ENCODE measurements around the gene REEP5.

REEP5 gene

GRCh38 chr5:112933105-112933504 lies 11.1 kb upstream of the REEP5 start:
- no peak overlapping the region for H3K27ac ChIP-seq (ENCODE audit: low read depth, low read length, severe bottlenecking)
- peaks cover 4% of the 10 kb centered on the region for H3K4me1 ChIP-seq (ENCODE audit: control insufficient read depth, insufficient read depth, low read length, poor library complexity, severe bottlenecking)
- no peaks in the 10 kb centered on the region for H3K36me3 ChIP-seq (ENCODE audit: control insufficient read depth, insufficient read depth, low read length)
- no peak overlapping the region for H3K4me3 ChIP-seq (ENCODE audit: extremely low read depth, insufficient read depth, low read length, poor library complexity, severe bottlenecking)
- no CpG with 5 or more reads among the region's 1 CpG for WGBS, 2 experiments (ENCODE audit: insufficient coverage in 2 of 2)
- no peaks in the 10 kb centered on the region for H3K9me3 ChIP-seq (ENCODE audit: control insufficient read depth, low read length)

- Histone ChIP-seq H3K36me3 (ENCODE audit: control insufficient read depth, insufficient read depth, low read length) (no peaks in the 10 kb centered on the region), H3K4me1 (ENCODE audit: control insufficient read depth, insufficient read depth, low read length, poor library complexity, severe bottlenecking) (peaks cover 4% of the 10 kb centered on the region), H3K27ac (ENCODE audit: low read depth, low read length, severe bottlenecking) (no peak overlapping the region), H3K4me3 (ENCODE audit: extremely low read depth, insufficient read depth, low read length, poor library complexity, severe bottlenecking) (no peak overlapping the region), H3K9me3 (ENCODE audit: control insufficient read depth, low read length) (no peaks in the 10 kb centered on the region)
- no CpG with 5 or more reads among the region's 2 CpGs for WGBS, 2 experiments (ENCODE audit: insufficient coverage in 2 of 2)
These were observed 9.4 kb upstream of the REEP5 start for GRCh38 chr5:112931473-112931872.

GRCh38 chr5:112930082-112930344 lies 8.0 kb upstream of the REEP5 start:
- H3K9me3 ChIP-seq (ENCODE audit: control insufficient read depth, low read length): no peaks in the 10 kb centered on the region
- H3K4me3 ChIP-seq (ENCODE audit: extremely low read depth, insufficient read depth, low read length, poor library complexity, severe bottlenecking): no peak overlapping the region
- no peak overlapping the region for H3K27ac ChIP-seq (ENCODE audit: low read depth, low read length, severe bottlenecking)
- H3K4me1 ChIP-seq (ENCODE audit: control insufficient read depth, insufficient read depth, low read length, poor library complexity, severe bottlenecking): peaks cover 4% of the 10 kb centered on the region
- no peaks in the 10 kb centered on the region for H3K36me3 ChIP-seq (ENCODE audit: control insufficient read depth, insufficient read depth, low read length)
- WGBS, 2 experiments (ENCODE audit: insufficient coverage in 2 of 2): no CpG with 5 or more reads among the region's 1 CpG

- Histone ChIP-seq H3K9me3 (ENCODE audit: control insufficient read depth, low read length) (no peaks in the 10 kb centered on the region), H3K4me3 (ENCODE audit: extremely low read depth, insufficient read depth, low read length, poor library complexity, severe bottlenecking) (no peak overlapping the region), H3K36me3 (ENCODE audit: control insufficient read depth, insufficient read depth, low read length) (no peaks in the 10 kb centered on the region), H3K4me1 (ENCODE audit: control insufficient read depth, insufficient read depth, low read length, poor library complexity, severe bottlenecking) (peaks cover 4% of the 10 kb centered on the region), H3K27ac (ENCODE audit: low read depth, low read length, severe bottlenecking) (no peak overlapping the region)
- 100% methylated on average over 3 of the region's 4 CpGs; no CpG with 5 or more reads in 1 of the 2 experiments for WGBS, 2 experiments (ENCODE audit: insufficient coverage in 2 of 2)
These were observed 7.5 kb upstream of the REEP5 start for GRCh38 chr5:112929336-112930081.

- Histone ChIP-seq H3K4me1 (ENCODE audit: control insufficient read depth, insufficient read depth, low read length, poor library complexity, severe bottlenecking) (no peaks in the 10 kb centered on the region), H3K9me3 (ENCODE audit: control insufficient read depth, low read length) (no peaks in the 10 kb centered on the region), H3K4me3 (ENCODE audit: extremely low read depth, insufficient read depth, low read length, poor library complexity, severe bottlenecking) (no peak overlapping the region), H3K36me3 (ENCODE audit: control insufficient read depth, insufficient read depth, low read length) (peaks cover 11% of the 10 kb centered on the region), H3K27ac (ENCODE audit: low read depth, low read length, severe bottlenecking) (no peak overlapping the region)
- WGBS, 2 experiments (ENCODE audit: insufficient coverage in 2 of 2): 61% methylated on average over 3 of the region's 6 CpGs; no CpG with 5 or more reads in 1 of the 2 experiments
These were observed 2.0 kb upstream of the REEP5 start for GRCh38 chr5:112923988-112924387.

GRCh38 chr5:112923148-112923917 lies 1.3 kb upstream of the REEP5 start:
- H3K36me3 ChIP-seq (ENCODE audit: control insufficient read depth, insufficient read depth, low read length): peaks cover 18% of the 10 kb centered on the region
- 81 to 82% methylated on average over 3 of the region's 6 CpGs for WGBS, 2 experiments (ENCODE audit: insufficient coverage in 2 of 2)
- no peak overlapping the region for H3K4me3 ChIP-seq (ENCODE audit: extremely low read depth, insufficient read depth, low read length, poor library complexity, severe bottlenecking)
- no peaks in the 10 kb centered on the region for H3K4me1 ChIP-seq (ENCODE audit: control insufficient read depth, insufficient read depth, low read length, poor library complexity, severe bottlenecking)
- no peaks in the 10 kb centered on the region for H3K9me3 ChIP-seq (ENCODE audit: control insufficient read depth, low read length)
- H3K27ac ChIP-seq (ENCODE audit: low read depth, low read length, severe bottlenecking): no peak overlapping the region

- H3K9me3 ChIP-seq (ENCODE audit: control insufficient read depth, low read length): no peaks in the 10 kb centered on the region
- WGBS, 2 experiments (ENCODE audit: insufficient coverage in 2 of 2): 0% methylated on average over 45 to 52 of the region's 68 CpGs
These were observed 798 bp downstream of the REEP5 start for GRCh38 chr5:112921026-112921832.

GRCh38 chr5:112919972-112920371 lies 2.1 kb downstream of the REEP5 start:
- H3K27ac ChIP-seq (ENCODE audit: low read depth, low read length, severe bottlenecking): no peak overlapping the region
- H3K36me3 ChIP-seq (ENCODE audit: control insufficient read depth, insufficient read depth, low read length): peaks cover 44% of the 10 kb centered on the region
- peaks cover 2% of the 10 kb centered on the region for H3K4me1 ChIP-seq (ENCODE audit: control insufficient read depth, insufficient read depth, low read length, poor library complexity, severe bottlenecking)
- H3K9me3 ChIP-seq (ENCODE audit: control insufficient read depth, low read length): no peaks in the 10 kb centered on the region
- 100% methylated on average over 3 of the region's 6 CpGs for WGBS, 2 experiments (ENCODE audit: insufficient coverage in 2 of 2)
- H3K4me3 ChIP-seq (ENCODE audit: extremely low read depth, insufficient read depth, low read length, poor library complexity, severe bottlenecking): no peak overlapping the region

More at GRCh38 chr5:112921026-112921832, 798 bp downstream of the REEP5 start:
- H3K27ac ChIP-seq (ENCODE audit: low read depth, low read length, severe bottlenecking): peak overlapping the region; percentile 91
- H3K36me3 ChIP-seq (ENCODE audit: control insufficient read depth, insufficient read depth, low read length): peaks cover 39% of the 10 kb centered on the region
- H3K4me3 ChIP-seq (ENCODE audit: extremely low read depth, insufficient read depth, low read length, poor library complexity, severe bottlenecking): peak overlapping the region; percentile 84
- no peaks in the 10 kb centered on the region for H3K4me1 ChIP-seq (ENCODE audit: control insufficient read depth, insufficient read depth, low read length, poor library complexity, severe bottlenecking)

- H3K36me3 ChIP-seq (ENCODE audit: control insufficient read depth, insufficient read depth, low read length): peaks cover 52% of the 10 kb centered on the region
- WGBS, 2 experiments (ENCODE audit: insufficient coverage in 2 of 2): 83 to 100% methylated on average over 1 of the region's 1 CpG
- peaks cover 3% of the 10 kb centered on the region for H3K4me1 ChIP-seq (ENCODE audit: control insufficient read depth, insufficient read depth, low read length, poor library complexity, severe bottlenecking)
- no peaks in the 10 kb centered on the region for H3K9me3 ChIP-seq (ENCODE audit: control insufficient read depth, low read length)
- H3K4me3 ChIP-seq (ENCODE audit: extremely low read depth, insufficient read depth, low read length, poor library complexity, severe bottlenecking): no peak overlapping the region
- H3K27ac ChIP-seq (ENCODE audit: low read depth, low read length, severe bottlenecking): no peak overlapping the region
These were observed 3.3 kb downstream of the REEP5 start for GRCh38 chr5:112918679-112919078.

GRCh38 chr5:112918136-112918535 lies 3.9 kb downstream of the REEP5 start:
- Histone ChIP-seq H3K27ac (ENCODE audit: low read depth, low read length, severe bottlenecking) (no peak overlapping the region), H3K36me3 (ENCODE audit: control insufficient read depth, insufficient read depth, low read length) (peaks cover 54% of the 10 kb centered on the region), H3K4me1 (ENCODE audit: control insufficient read depth, insufficient read depth, low read length, poor library complexity, severe bottlenecking) (peaks cover 3% of the 10 kb centered on the region), H3K9me3 (ENCODE audit: control insufficient read depth, low read length) (no peaks in the 10 kb centered on the region), H3K4me3 (ENCODE audit: extremely low read depth, insufficient read depth, low read length, poor library complexity, severe bottlenecking) (no peak overlapping the region)
- WGBS, 2 experiments (ENCODE audit: insufficient coverage in 2 of 2): 100% methylated on average over 3 of the region's 3 CpGs
